Measurements from ENCODE around the gene BRD9.

Gene BRD9

DNA sequence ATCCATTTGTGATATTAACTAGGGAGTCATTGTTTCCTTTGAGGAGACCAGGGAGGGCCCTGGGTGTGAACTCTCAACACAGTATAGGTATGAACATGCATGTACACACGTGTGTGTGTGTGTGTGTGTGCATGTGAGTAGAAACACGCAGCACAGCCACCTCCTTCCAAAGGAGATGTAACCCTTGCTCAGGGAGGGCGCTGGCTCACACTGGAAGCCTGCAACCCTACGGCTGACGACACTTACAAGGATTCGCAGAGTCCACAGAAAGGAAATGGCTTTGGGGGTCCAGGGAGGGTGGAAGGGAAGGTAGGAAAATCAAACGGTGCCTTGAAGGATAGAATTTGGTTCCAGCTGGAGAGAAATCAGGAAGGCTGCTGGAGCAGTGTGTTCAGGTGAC, 22.0 kb upstream of the BRD9 start:
- no peak overlapping the region for H3K4me3 ChIP-seq (ENCODE audit: low read depth, low read length)
- DNase-seq (ENCODE audit: low read depth): no peak
- TF ChIP-seq, protein P1, sequence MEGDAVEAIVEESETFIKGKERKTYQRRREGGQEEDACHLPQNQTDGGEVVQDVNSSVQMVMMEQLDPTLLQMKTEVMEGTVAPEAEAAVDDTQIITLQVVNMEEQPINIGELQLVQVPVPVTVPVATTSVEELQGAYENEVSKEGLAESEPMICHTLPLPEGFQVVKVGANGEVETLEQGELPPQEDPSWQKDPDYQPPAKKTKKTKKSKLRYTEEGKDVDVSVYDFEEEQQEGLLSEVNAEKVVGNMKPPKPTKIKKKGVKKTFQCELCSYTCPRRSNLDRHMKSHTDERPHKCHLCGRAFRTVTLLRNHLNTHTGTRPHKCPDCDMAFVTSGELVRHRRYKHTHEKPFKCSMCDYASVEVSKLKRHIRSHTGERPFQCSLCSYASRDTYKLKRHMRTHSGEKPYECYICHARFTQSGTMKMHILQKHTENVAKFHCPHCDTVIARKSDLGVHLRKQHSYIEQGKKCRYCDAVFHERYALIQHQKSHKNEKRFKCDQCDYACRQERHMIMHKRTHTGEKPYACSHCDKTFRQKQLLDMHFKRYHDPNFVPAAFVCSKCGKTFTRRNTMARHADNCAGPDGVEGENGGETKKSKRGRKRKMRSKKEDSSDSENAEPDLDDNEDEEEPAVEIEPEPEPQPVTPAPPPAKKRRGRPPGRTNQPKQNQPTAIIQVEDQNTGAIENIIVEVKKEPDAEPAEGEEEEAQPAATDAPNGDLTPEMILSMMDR (IDR thresholded peaks at IDR 0.05; ENCODE audit: control insufficient read depth, extremely low read depth, insufficient read depth): no peak

- no peak for DNase-seq (ENCODE audit: low read depth)
- TF ChIP-seq, protein P1 (IDR thresholded peaks at IDR 0.05; ENCODE audit: control insufficient read depth, extremely low read depth, insufficient read depth): no peak
- no peak overlapping the region for H3K4me3 ChIP-seq (ENCODE audit: low read depth, low read length)
These were observed 21.6 kb upstream of the BRD9 start for GRCh38 chr5:914174-914573.

DNA sequence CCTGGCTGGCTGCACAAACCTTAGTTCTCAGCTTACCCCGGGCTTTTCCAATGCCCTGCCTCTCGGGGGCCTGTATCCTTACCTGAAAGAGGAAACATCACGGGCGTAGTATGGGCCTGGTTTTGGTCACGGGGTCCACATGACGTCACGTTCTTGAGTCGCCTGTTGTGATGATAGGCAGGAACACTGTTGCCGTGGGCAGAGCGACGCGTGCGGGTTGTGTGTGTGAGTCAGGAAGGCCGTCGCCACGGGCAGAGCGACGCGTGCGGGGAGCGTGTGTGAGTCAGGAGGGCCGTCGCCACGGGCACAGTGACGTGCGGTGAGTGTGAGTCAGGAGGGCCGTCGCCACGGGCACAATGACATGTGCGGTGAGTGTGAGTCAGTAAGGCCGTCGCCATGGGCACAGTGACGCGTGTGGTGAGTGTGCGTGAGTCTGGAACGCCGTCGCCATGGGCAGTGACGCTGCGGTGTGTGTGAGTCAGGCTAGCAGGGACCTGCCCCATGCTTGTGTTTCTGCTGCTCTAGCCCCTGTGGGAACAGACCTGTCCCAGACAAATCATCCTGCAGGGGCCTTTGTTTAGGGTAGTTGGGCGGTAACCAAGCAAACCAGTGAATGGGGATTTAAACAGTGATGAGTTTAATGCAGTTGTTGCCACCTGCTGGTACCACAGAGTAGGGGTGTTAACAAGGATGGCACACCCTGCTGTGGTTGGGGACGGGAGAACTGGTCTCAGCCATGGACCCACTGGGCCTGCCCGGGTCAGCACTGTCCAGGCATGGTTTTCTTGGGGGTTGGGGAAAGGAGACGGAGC, 19.9 kb upstream of the BRD9 start:
- no peak overlapping the region for H3K4me3 ChIP-seq (ENCODE audit: low read depth, low read length)
- TF ChIP-seq, protein P1 (IDR thresholded peaks at IDR 0.05; ENCODE audit: control insufficient read depth, extremely low read depth, insufficient read depth): no peak
- DNase-seq (ENCODE audit: low read depth): no peak

- DNase-seq (ENCODE audit: low read depth): no peak
- TF ChIP-seq, protein P1 (IDR thresholded peaks at IDR 0.05; ENCODE audit: control insufficient read depth, extremely low read depth, insufficient read depth): no peak
- no peak overlapping the region for H3K4me3 ChIP-seq (ENCODE audit: low read depth, low read length)
These were observed 19.0 kb upstream of the BRD9 start for GRCh38 chr5:911601-912000.

GRCh38 chr5:910769-911160, 18.2 kb upstream of the BRD9 start:
- H3K4me3 ChIP-seq (ENCODE audit: low read depth, low read length): no peak overlapping the region
- TF ChIP-seq, protein P1 (IDR thresholded peaks at IDR 0.05; ENCODE audit: control insufficient read depth, extremely low read depth, insufficient read depth): no peak
- DNase-seq (ENCODE audit: low read depth): no peak

- DNase-seq (ENCODE audit: low read depth): no peak
- no peak overlapping the region for H3K4me3 ChIP-seq (ENCODE audit: low read depth, low read length)
- TF ChIP-seq, protein P1 (IDR thresholded peaks at IDR 0.05; ENCODE audit: control insufficient read depth, extremely low read depth, insufficient read depth): no peak
These were observed 17.6 kb upstream of the BRD9 start for GRCh38 chr5:909994-910768.

Data from LNCaP clone FGC (cell line).